ENCODE measurements around the gene GCC2.

GCC2 gene

GRCh38 chr2:108448678-108449409 is at the start of gene GCC2:
Gene GCC2, plus strand, starts transcription at chr2:108449206. Its CDS starts 69 bp downstream, at chr2:108449275.
- DNase-seq (ENCODE audit: low spot score): peak; percentile 94
- Mint-ChIP-seq H3K36me3 (ENCODE audit: low read depth) (peaks cover 28% of the 10 kb centered on the region), H3K4me1 (ENCODE audit: low read depth) (peaks cover 30% of the 10 kb centered on the region), H3K9me3 (peaks cover 9% of the 10 kb centered on the region), H3K27ac (peak within 1 kb of the TSS; percentile 97), H3K4me3 (peak within 1 kb of the TSS; percentile 97), H3K27me3 (ENCODE audit: low read depth) (no peaks in the 10 kb centered on the region)

- no peaks in the 10 kb centered on the region for H3K36me3 Mint-ChIP-seq (ENCODE audit: low read depth)
- peaks cover 18% of the 10 kb centered on the region for H3K9me3 Mint-ChIP-seq
- no peak for DNase-seq (ENCODE audit: low spot score)
- no peaks in the 10 kb centered on the region for H3K4me1 Mint-ChIP-seq (ENCODE audit: low read depth)
- no peak overlapping the region for H3K4me3 Mint-ChIP-seq
- H3K27ac Mint-ChIP-seq: no peak overlapping the region
- peaks cover under 1% of the 10 kb centered on the region for H3K27me3 Mint-ChIP-seq (ENCODE audit: low read depth)
These were observed 49.5 kb upstream of the GCC2 start for GRCh38 chr2:108399479-108399878.

GRCh38 chr2:108401800-108402199 is 47.2 kb upstream of the GCC2 start:
- Mint-ChIP-seq H3K36me3 (ENCODE audit: low read depth) (no peaks in the 10 kb centered on the region), H3K9me3 (peaks cover 33% of the 10 kb centered on the region), H3K27me3 (ENCODE audit: low read depth) (peaks cover 4% of the 10 kb centered on the region), H3K4me3 (no peak overlapping the region), H3K27ac (no peak overlapping the region), H3K4me1 (ENCODE audit: low read depth) (no peaks in the 10 kb centered on the region)
- DNase-seq (ENCODE audit: low spot score): no peak

GRCh38 chr2:108403494-108403893 is 45.5 kb upstream of the GCC2 start:
- Mint-ChIP-seq H3K27me3 (ENCODE audit: low read depth) (peaks cover 4% of the 10 kb centered on the region), H3K27ac (no peak overlapping the region), H3K4me1 (ENCODE audit: low read depth) (no peaks in the 10 kb centered on the region), H3K9me3 (peaks cover 27% of the 10 kb centered on the region), H3K36me3 (ENCODE audit: low read depth) (no peaks in the 10 kb centered on the region), H3K4me3 (no peak overlapping the region)
- no peak for DNase-seq (ENCODE audit: low spot score)

- peaks cover 23% of the 10 kb centered on the region for H3K9me3 Mint-ChIP-seq
These were observed 44.1 kb upstream of the GCC2 start for GRCh38 chr2:108404784-108405397.

GRCh38 chr2:108407864-108408729 is 40.9 kb upstream of the GCC2 start:
- H3K27ac Mint-ChIP-seq: no peak overlapping the region
- no peaks in the 10 kb centered on the region for H3K36me3 Mint-ChIP-seq (ENCODE audit: low read depth)
- DNase-seq (ENCODE audit: low spot score): no peak
- no peaks in the 10 kb centered on the region for H3K4me1 Mint-ChIP-seq (ENCODE audit: low read depth)
- H3K4me3 Mint-ChIP-seq: no peak overlapping the region
- H3K27me3 Mint-ChIP-seq (ENCODE audit: low read depth): peaks cover 4% of the 10 kb centered on the region
- H3K9me3 Mint-ChIP-seq: peaks cover 16% of the 10 kb centered on the region

More at GRCh38 chr2:108404784-108405397, 44.1 kb upstream of the GCC2 start:
- Mint-ChIP-seq H3K27me3 (ENCODE audit: low read depth) (peaks cover 4% of the 10 kb centered on the region), H3K4me3 (no peak overlapping the region), H3K27ac (no peak overlapping the region), H3K36me3 (ENCODE audit: low read depth) (no peaks in the 10 kb centered on the region), H3K4me1 (ENCODE audit: low read depth) (no peaks in the 10 kb centered on the region)
- DNase-seq (ENCODE audit: low spot score): no peak

GRCh38 chr2:108409768-108410167 is 39.2 kb upstream of the GCC2 start:
- Mint-ChIP-seq H3K9me3 (peaks cover 11% of the 10 kb centered on the region), H3K4me3 (no peak overlapping the region), H3K4me1 (ENCODE audit: low read depth) (no peaks in the 10 kb centered on the region), H3K27me3 (ENCODE audit: low read depth) (peaks cover 2% of the 10 kb centered on the region), H3K36me3 (ENCODE audit: low read depth) (no peaks in the 10 kb centered on the region), H3K27ac (no peak overlapping the region)
- DNase-seq (ENCODE audit: low spot score): no peak

- Mint-ChIP-seq H3K4me1 (ENCODE audit: low read depth) (no peaks in the 10 kb centered on the region), H3K27ac (no peak overlapping the region), H3K27me3 (ENCODE audit: low read depth) (no peaks in the 10 kb centered on the region), H3K9me3 (no peaks in the 10 kb centered on the region), H3K4me3 (no peak overlapping the region), H3K36me3 (ENCODE audit: low read depth) (no peaks in the 10 kb centered on the region)
- no peak for DNase-seq (ENCODE audit: low spot score)
These were observed 35.9 kb upstream of the GCC2 start for GRCh38 chr2:108412995-108413710.

GRCh38 chr2:108413711-108414095 is 35.3 kb upstream of the GCC2 start:
- no peaks in the 10 kb centered on the region for H3K4me1 Mint-ChIP-seq (ENCODE audit: low read depth)
- no peaks in the 10 kb centered on the region for H3K27me3 Mint-ChIP-seq (ENCODE audit: low read depth)
- no peak overlapping the region for H3K27ac Mint-ChIP-seq
- H3K4me3 Mint-ChIP-seq: no peak overlapping the region
- no peaks in the 10 kb centered on the region for H3K36me3 Mint-ChIP-seq (ENCODE audit: low read depth)
- H3K9me3 Mint-ChIP-seq: no peaks in the 10 kb centered on the region
- no peak for DNase-seq (ENCODE audit: low spot score)

- Mint-ChIP-seq H3K36me3 (ENCODE audit: low read depth) (no peaks in the 10 kb centered on the region), H3K9me3 (no peaks in the 10 kb centered on the region), H3K4me1 (ENCODE audit: low read depth) (no peaks in the 10 kb centered on the region), H3K4me3 (no peak overlapping the region), H3K27me3 (ENCODE audit: low read depth) (no peaks in the 10 kb centered on the region), H3K27ac (no peak overlapping the region)
- DNase-seq (ENCODE audit: low spot score): no peak
These were observed 34.6 kb upstream of the GCC2 start for GRCh38 chr2:108414256-108414876.

- H3K27ac Mint-ChIP-seq: no peak overlapping the region
- H3K27me3 Mint-ChIP-seq (ENCODE audit: low read depth): no peaks in the 10 kb centered on the region
- no peaks in the 10 kb centered on the region for H3K4me1 Mint-ChIP-seq (ENCODE audit: low read depth)
- DNase-seq (ENCODE audit: low spot score): no peak
- no peaks in the 10 kb centered on the region for H3K9me3 Mint-ChIP-seq
- no peak overlapping the region for H3K4me3 Mint-ChIP-seq
- H3K36me3 Mint-ChIP-seq (ENCODE audit: low read depth): no peaks in the 10 kb centered on the region
These were observed 34.1 kb upstream of the GCC2 start for GRCh38 chr2:108414945-108415344.

- Mint-ChIP-seq H3K4me1 (ENCODE audit: low read depth) (no peaks in the 10 kb centered on the region), H3K27me3 (ENCODE audit: low read depth) (no peaks in the 10 kb centered on the region), H3K4me3 (no peak overlapping the region), H3K36me3 (ENCODE audit: low read depth) (no peaks in the 10 kb centered on the region), H3K9me3 (no peaks in the 10 kb centered on the region), H3K27ac (no peak overlapping the region)
- no peak for DNase-seq (ENCODE audit: low spot score)
These were observed 31.8 kb upstream of the GCC2 start for GRCh38 chr2:108417254-108417653.

- no peak for DNase-seq (ENCODE audit: low spot score)
- Mint-ChIP-seq H3K9me3 (no peaks in the 10 kb centered on the region), H3K27me3 (ENCODE audit: low read depth) (peaks cover 2% of the 10 kb centered on the region), H3K36me3 (ENCODE audit: low read depth) (no peaks in the 10 kb centered on the region), H3K27ac (no peak overlapping the region), H3K4me1 (ENCODE audit: low read depth) (no peaks in the 10 kb centered on the region), H3K4me3 (no peak overlapping the region)
These were observed 30.6 kb upstream of the GCC2 start for GRCh38 chr2:108418416-108418815.
